ENCODE data around the gene ZNF625. TPM values are rescaled to one million over a fixed set of nuclear protein-coding genes. Genes with fewer than 3 reads are reported as not detected.

Gene ZNF625
- total RNA-seq, 4 donors from 2014 or later = 7.3 to 11.4 (median 8.0) TPM

DNA sequence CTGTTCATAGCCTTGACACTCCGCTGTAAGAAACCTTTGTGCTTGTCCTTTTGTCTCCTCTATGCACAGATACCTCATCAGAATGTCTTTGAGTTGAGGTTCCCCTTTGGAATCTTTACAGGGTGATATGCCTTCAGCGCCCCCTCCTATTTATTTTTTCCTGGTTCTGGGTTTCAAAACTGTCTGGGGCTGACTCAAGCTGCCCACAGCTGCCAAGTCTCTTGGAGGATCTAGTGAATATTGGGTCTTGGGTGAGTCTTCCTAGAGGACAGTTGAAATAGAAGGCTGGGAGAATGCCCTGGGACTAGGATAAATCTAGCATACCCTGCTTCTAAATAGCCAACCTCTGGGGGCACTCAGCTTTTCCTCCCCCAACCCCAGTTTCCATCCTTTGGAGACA is 7.3 kb upstream of the ZNF625 start:
- H3K27me3 ChIP-seq = no peaks in the 10 kb centered on the region
- H3K4me1 ChIP-seq = peaks cover 0 to 50% (median 24%) of the 10 kb centered on the region in 3 donors
- peaks cover 0 to 16% of the 10 kb centered on the region in 2 donors for H3K36me3 ChIP-seq
- 19% methylated on average over 2 of the region's 2 CpGs for WGBS, 2 donors (ENCODE audit: low coverage in 1 of 2)
- peak overlapping the region; percentile 69 to 87 for H3K4me3 ChIP-seq
- H3K27ac ChIP-seq = peak overlapping the region; percentile 71 to 97 (median 96)
- TF ChIP-seq, protein P1, sequence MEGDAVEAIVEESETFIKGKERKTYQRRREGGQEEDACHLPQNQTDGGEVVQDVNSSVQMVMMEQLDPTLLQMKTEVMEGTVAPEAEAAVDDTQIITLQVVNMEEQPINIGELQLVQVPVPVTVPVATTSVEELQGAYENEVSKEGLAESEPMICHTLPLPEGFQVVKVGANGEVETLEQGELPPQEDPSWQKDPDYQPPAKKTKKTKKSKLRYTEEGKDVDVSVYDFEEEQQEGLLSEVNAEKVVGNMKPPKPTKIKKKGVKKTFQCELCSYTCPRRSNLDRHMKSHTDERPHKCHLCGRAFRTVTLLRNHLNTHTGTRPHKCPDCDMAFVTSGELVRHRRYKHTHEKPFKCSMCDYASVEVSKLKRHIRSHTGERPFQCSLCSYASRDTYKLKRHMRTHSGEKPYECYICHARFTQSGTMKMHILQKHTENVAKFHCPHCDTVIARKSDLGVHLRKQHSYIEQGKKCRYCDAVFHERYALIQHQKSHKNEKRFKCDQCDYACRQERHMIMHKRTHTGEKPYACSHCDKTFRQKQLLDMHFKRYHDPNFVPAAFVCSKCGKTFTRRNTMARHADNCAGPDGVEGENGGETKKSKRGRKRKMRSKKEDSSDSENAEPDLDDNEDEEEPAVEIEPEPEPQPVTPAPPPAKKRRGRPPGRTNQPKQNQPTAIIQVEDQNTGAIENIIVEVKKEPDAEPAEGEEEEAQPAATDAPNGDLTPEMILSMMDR (IDR thresholded peaks at IDR 0.05) = no peak
- no peak for TF ChIP-seq POLR2A (IDR thresholded peaks at IDR 0.05)
- no peak for TF ChIP-seq EP300 (IDR thresholded peaks at IDR 0.05)
- no peak for TF ChIP-seq POLR2AphosphoS5 (IDR thresholded peaks at IDR 0.05)
- no peaks in the 10 kb centered on the region for H3K9me3 ChIP-seq
- no peak for ATAC-seq

DNA sequence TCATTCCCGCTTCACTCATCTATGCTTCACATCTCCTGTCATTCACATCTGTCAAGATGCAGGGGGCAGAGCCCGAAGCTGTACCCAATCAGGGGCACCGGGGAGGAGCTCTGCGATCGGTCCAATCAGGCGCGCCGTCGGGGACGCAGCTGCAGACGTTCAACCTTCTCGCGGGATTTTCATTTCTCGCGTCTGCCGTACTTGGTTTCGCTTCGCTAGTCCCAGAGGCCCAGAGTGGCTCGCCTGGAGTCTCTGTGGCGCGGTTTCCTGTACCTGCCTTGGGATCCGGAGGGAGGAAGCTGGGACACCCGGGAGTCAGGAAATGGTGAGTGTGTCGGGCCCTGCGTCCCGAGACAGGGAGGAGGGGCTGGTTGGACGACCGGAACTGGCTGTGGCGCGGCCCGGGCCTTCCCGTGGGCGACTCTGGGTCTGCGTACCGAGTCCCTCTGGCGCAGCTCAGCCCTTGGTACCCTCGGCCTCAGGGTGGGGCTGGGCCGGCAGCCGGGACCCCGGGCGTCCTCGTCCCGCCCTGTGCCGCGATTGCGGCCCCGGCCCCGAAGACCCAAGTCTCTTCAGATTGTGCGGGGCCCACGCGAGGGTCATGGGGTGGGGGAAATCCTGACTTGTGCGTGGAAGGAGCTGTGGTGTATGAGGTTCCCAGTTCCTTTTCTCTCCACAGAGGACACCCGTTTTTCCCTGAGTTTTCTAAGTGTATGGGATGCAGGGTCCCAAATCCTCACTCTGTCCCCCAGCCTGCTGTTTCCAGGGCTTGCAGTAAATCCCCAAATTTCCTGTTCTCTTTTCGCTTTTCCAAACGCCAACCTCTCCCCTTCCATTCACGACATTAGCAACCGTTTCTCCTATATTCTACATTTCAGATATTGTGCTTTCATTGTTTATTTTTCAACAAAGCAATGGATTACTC is 6.6 kb upstream of the ZNF625 start, which contains the start of gene ZNF136:
Gene ZNF136 (plus strand): TSS at position 215 of the 925 bp plus-strand sequence. CDS start 108 bp downstream, at position 323.
- Histone ChIP-seq H3K27ac (peak within 1 kb of the TSS; percentile 71 to 97 (median 96)), H3K9me3 (no peaks in the 10 kb centered on the region), H3K4me3 (peak within 1 kb of the TSS; percentile 69 to 87), H3K27me3 (no peaks in the 10 kb centered on the region), H3K36me3 (peaks cover 0 to 16% of the 10 kb centered on the region in 2 donors), H3K4me1 (peaks cover 0 to 50% (median 24%) of the 10 kb centered on the region in 3 donors)
- WGBS, 2 donors (ENCODE audit: low coverage in 1 of 2) = 0 to 2% methylated on average over 11 to 19 of the region's 57 CpGs
- TF ChIP-seq EP300 (IDR thresholded peaks at IDR 0.05) (no peak), POLR2AphosphoS5 (IDR thresholded peaks at IDR 0.05) (peak; percentile 86), POLR2A (IDR thresholded peaks at IDR 0.05) (peak; percentile 73 to 83)
- peak; percentile 98 for ATAC-seq

DNA sequence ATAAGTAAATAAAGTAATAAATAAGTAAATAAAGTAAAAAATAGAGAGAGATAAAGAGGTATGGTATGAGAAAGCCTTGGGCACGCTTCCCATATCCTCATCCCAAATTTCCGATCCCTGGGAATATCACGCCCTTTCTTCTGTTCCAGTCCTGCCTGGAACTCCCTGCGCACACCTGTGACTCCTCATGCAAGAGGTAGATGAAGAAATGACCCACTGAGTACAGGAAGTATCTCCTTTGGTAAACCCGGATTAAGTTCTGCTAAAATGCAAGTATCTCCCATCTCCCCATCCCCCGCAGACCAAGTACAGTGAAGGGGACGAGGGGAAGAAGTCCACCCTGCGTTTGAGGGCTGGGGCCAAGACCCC is 6.0 kb upstream of the ZNF625 start:
- H3K27ac ChIP-seq = peak overlapping the region in 3 of 4 donors; percentile 95 to 97 (median 97)
- no peak for ATAC-seq
- WGBS, 2 donors (ENCODE audit: low coverage in 1 of 2) = 13 to 17% methylated on average over 5 to 8 of the region's 8 CpGs
- H3K27me3 ChIP-seq = no peaks in the 10 kb centered on the region
- peaks cover 0 to 48% (median 24%) of the 10 kb centered on the region in 3 donors for H3K4me1 ChIP-seq
- H3K36me3 ChIP-seq = peaks cover 0 to 16% of the 10 kb centered on the region in 2 donors
- H3K4me3 ChIP-seq = peak overlapping the region; percentile 69 to 87
- no peaks in the 10 kb centered on the region for H3K9me3 ChIP-seq
- TF ChIP-seq, protein P1 (IDR thresholded peaks at IDR 0.05) = no peak
- TF ChIP-seq POLR2A (IDR thresholded peaks at IDR 0.05) (no peak), POLR2AphosphoS5 (IDR thresholded peaks at IDR 0.05) (no peak), EP300 (IDR thresholded peaks at IDR 0.05) (no peak)

DNA sequence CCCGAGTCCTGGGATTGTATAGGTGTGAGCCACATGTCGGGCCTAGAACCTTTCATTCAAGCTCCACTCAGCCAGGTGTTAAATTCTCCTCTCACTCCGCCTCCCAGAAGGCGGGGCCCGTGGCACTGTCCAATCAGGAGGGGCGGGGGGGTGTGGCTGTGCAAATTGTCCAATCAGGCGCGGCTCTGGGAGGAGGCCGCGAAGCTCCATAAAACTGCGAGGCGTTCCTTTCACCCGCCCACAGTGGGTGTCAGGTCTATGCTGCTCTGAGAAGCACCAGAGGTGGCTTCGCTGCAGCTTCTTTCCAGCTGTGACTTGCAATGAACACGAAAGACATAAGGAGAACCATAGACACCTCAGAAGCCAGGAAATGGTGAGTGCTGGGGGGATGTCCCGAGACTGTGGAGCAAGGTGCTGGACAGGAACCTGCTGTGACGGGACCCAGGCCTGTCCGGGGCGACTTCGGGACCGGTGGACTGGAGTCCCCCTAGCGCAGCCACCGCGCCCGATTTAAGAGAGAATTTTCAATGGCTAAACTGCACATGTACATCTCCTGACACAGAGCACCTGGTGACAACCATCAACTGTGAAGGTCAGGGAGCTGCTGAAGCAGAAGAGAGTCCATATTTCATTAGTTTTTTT is 3.4 kb upstream of the ZNF625 start:
- WGBS, 2 donors (ENCODE audit: low coverage in 1 of 2) = 74 to 80% methylated on average over 1 to 4 of the region's 25 CpGs
- H3K4me1 ChIP-seq = peaks cover 0 to 39% (median 14%) of the 10 kb centered on the region in 3 donors
- H3K27me3 ChIP-seq = no peaks in the 10 kb centered on the region
- TF ChIP-seq POLR2A (IDR thresholded peaks at IDR 0.05) = no peak
- no peak for TF ChIP-seq EP300 (IDR thresholded peaks at IDR 0.05)
- no peak for TF ChIP-seq POLR2AphosphoS5 (IDR thresholded peaks at IDR 0.05)
- TF ChIP-seq, protein P1 (IDR thresholded peaks at IDR 0.05) = no peak
- ATAC-seq = no peak
- peaks cover 0 to 5% of the 10 kb centered on the region in 2 donors for H3K36me3 ChIP-seq
- H3K4me3 ChIP-seq = no peak overlapping the region
- no peaks in the 10 kb centered on the region for H3K9me3 ChIP-seq
- no peak overlapping the region for H3K27ac ChIP-seq

DNA sequence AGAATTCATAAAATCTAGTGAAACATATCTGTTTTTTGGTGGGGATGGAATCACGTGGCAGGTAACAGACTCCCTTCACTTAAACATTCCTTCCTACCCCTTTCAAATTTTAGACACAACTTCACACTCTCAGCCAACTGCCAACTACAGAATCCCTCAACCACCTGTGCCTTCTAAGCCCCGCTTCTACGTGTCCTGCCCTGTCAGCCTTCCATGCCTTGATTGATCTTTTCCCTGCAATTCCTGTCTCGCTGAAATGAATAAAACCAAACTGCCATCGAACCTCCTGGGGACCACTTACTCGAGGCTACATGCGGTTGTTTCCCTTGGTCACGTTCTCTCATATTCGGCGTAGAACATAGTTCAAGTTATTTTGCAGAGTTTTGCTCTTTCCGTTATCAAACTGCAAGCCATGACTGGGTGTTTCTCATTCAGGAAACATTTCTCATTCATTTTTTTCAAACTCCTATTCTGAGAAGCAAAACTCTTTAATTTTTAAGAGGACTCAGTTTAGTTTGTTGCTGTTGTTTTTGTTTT is 1.1 kb downstream of the ZNF625 start:
- no peak for ATAC-seq

More for the DNA sequence above, 1.1 kb downstream of the ZNF625 start:
- Histone ChIP-seq H3K36me3 (peaks cover 0 to 16% of the 10 kb centered on the region in 2 donors), H3K4me3 (peak overlapping the region; percentile 70 to 80), H3K4me1 (peaks cover 0 to 29% (median 3%) of the 10 kb centered on the region in 3 donors), H3K9me3 (no peaks in the 10 kb centered on the region), H3K27ac (peak overlapping the region in 3 of 4 donors; percentile 80 to 89 (median 81)), H3K27me3 (no peaks in the 10 kb centered on the region)
- 8 to 13% methylated on average over 10 to 11 of the region's 11 CpGs for WGBS, 2 donors (ENCODE audit: low coverage in 1 of 2)
- TF ChIP-seq, protein P1 (IDR thresholded peaks at IDR 0.05) = no peak
- TF ChIP-seq EP300 (IDR thresholded peaks at IDR 0.05) = no peak
- TF ChIP-seq POLR2AphosphoS5 (IDR thresholded peaks at IDR 0.05) = no peak
- no peak for TF ChIP-seq POLR2A (IDR thresholded peaks at IDR 0.05)

Measured in gastroesophageal sphincter (tissue), 4 donors.